CD4-positive, alpha-beta T cell (primary cell): ENCODE data around the gene LURAP1L. TPM values are rescaled to one million over a fixed set of nuclear protein-coding genes. Genes with fewer than 3 reads are reported as not detected.

Experiments used
- ATAC-seq: fragments of 200-7000 bp; cut with Tn5 transposase; one replicate; pipeline ENCODE4 v1.10.0; 2022; ENCODE audit warnings: mild to moderate bottlenecking; ENCODE audit not compliant: poor library complexity
- CTCF ChIA-PET: fragments of 350-600 bp; sonication (Branson Sonifier 250); formaldehyde crosslinking; loops from one replicate; lab custom pipeline; 2021; ENCODE audit warnings: antibody characterized with exemption, inconsistent platforms; lab: Charles Lee
- POLR2A ChIA-PET: fragments of 350-600 bp; sonication (Branson Sonifier 250); formaldehyde crosslinking; loops from one replicate; lab custom pipeline; 2021; ENCODE audit warnings: antibody characterized with exemption, inconsistent platforms; lab: Charles Lee
- DNase-seq, 14 experiments: peaks; one replicate each; pipeline ENCODE4 v3.0.0-alpha.2; 2013 to 2020; ENCODE audit warnings: mixed read lengths in 2 of 14
- H3K27ac ChIP-seq, 2 donors: one replicate each; pipeline versions ENCODE4 v1.5.1 to v1.7.0; 2013; ENCODE audit warnings: low read length in 2 of 2, low read depth in 1 of 2, mild to moderate bottlenecking in 1 of 2
- H3K27me3 ChIP-seq, 2 experiments: 1 replicate in 1 of 2; 2 replicates in 1 of 2; pipeline versions ENCODE4 v1.6.1 to v1.7.0; 2013; ENCODE audit warnings: low read length in 2 of 2, control low read depth in 1 of 2, mild to moderate bottlenecking in 1 of 2, moderate library complexity in 1 of 2; ENCODE audit not compliant: insufficient read depth in 2 of 2, control insufficient read depth in 1 of 2
- H3K36me3 ChIP-seq: one replicate; pipeline ENCODE4 v1.6.1; 2013; ENCODE audit warnings: low read length, control low read depth; ENCODE audit not compliant: insufficient read depth
- H3K4me1 ChIP-seq: one replicate; pipeline ENCODE4 v1.6.1; 2013; ENCODE audit warnings: low read length, control low read depth; ENCODE audit not compliant: insufficient read depth
- H3K4me3 ChIP-seq: one replicate; pipeline ENCODE4 v1.5.1; 2013; ENCODE audit warnings: mild to moderate bottlenecking, low read length, moderate library complexity
- H3K9me3 ChIP-seq, 2 experiments: 1 replicate in 1 of 2; 2 replicates in 1 of 2; pipeline versions ENCODE4 v1.6.1 to v1.7.0; 2013; ENCODE audit warnings: low read length in 2 of 2, mild to moderate bottlenecking in 2 of 2, control low read depth in 1 of 2, moderate library complexity in 1 of 2; ENCODE audit not compliant: control insufficient read depth in 1 of 2, insufficient read depth in 1 of 2
- H3K27ac Mint-ChIP-seq: one replicate; pipeline ENCODE4 v1.8.0; 2020; ENCODE audit warnings: mixed read lengths
- H3K27me3 Mint-ChIP-seq: one replicate; pipeline ENCODE4 v1.8.0; 2021; ENCODE audit warnings: mixed read lengths
- H3K36me3 Mint-ChIP-seq: one replicate; pipeline ENCODE4 v1.8.0; 2021; ENCODE audit warnings: low read depth, mixed read lengths
- H3K4me1 Mint-ChIP-seq: one replicate; pipeline ENCODE4 v1.8.0; 2021; ENCODE audit warnings: low read depth, mixed read lengths
- H3K4me3 Mint-ChIP-seq: one replicate; pipeline ENCODE4 v1.8.0; 2020; ENCODE audit warnings: mild to moderate bottlenecking, mixed read lengths
- H3K9me3 Mint-ChIP-seq: one replicate; pipeline ENCODE4 v1.8.0; 2020; ENCODE audit warnings: mixed read lengths
- CTCF ChIP-seq: fragments of 200-600 bp; IDR thresholded peaks from one replicate; pipeline ENCODE4 v1.8.0; 2022; ENCODE audit warnings: antibody characterized with exemption, mild to moderate bottlenecking
- intact Hi-C, 2 experiments: fragments of 100-400 bp; cut with DNase I in 1 of 2; cut with micrococcal nuclease in 1 of 2; formaldehyde crosslinking; loops; one replicate each; pipeline versions ENCODE4 v1.15.1 to v1.9.0; 2023 to 2025; cut with DNase I, micrococcal nuclease
- total RNA-seq, 174 experiments: library from RNA in 2 of 174; stranded (reverse) in 2 of 174; gene quantifications; one replicate each; pipeline ENCODE4 v1.2.3 and lab custom pipeline; 2021 to 2026

Gene LURAP1L
- total RNA-seq, 2 experiments from 2014 or later: not detected

GRCh38 chr9:12849486-12850003, 74.7 kb downstream of the LURAP1L start:
- H3K27me3 Mint-ChIP-seq: no peaks in the 10 kb centered on the region
- peaks cover 6% of the 10 kb centered on the region for H3K9me3 Mint-ChIP-seq
- ChIA-PET CTCF (no interaction called here), POLR2A (no interaction called here)
- H3K4me1 Mint-ChIP-seq: no peaks in the 10 kb centered on the region
- H3K27ac Mint-ChIP-seq: no peak overlapping the region
- no peaks in the 10 kb centered on the region for H3K36me3 ChIP-seq
- ATAC-seq (no peak), DNase-seq (no peak)
- H3K4me3 Mint-ChIP-seq: no peak overlapping the region
- H3K4me3 ChIP-seq: no peak overlapping the region
- H3K9me3 ChIP-seq: no peaks in the 10 kb centered on the region
- H3K27me3 ChIP-seq: no peaks in the 10 kb centered on the region
- no peaks in the 10 kb centered on the region for H3K4me1 ChIP-seq
- no peak for TF ChIP-seq CTCF
- no peak overlapping the region for H3K27ac ChIP-seq
- intact Hi-C loops: no loop called here
- no peaks in the 10 kb centered on the region for H3K36me3 Mint-ChIP-seq

GRCh38 chr9:12851341-12852090, 76.7 kb downstream of the LURAP1L start:
- Mint-ChIP-seq H3K36me3 (no peaks in the 10 kb centered on the region), H3K9me3 (peaks cover 8% of the 10 kb centered on the region), H3K27ac (no peak overlapping the region), H3K27me3 (no peaks in the 10 kb centered on the region), H3K4me3 (no peak overlapping the region), H3K4me1 (no peaks in the 10 kb centered on the region)
- no peaks in the 10 kb centered on the region for H3K36me3 ChIP-seq
- no peaks in the 10 kb centered on the region for H3K4me1 ChIP-seq
- no peaks in the 10 kb centered on the region for H3K9me3 ChIP-seq
- intact Hi-C loops: no loop called here
- H3K27ac ChIP-seq: no peak overlapping the region
- ChIA-PET CTCF (no interaction called here), POLR2A (no interaction called here)
- H3K27me3 ChIP-seq: no peaks in the 10 kb centered on the region
- TF ChIP-seq CTCF: no peak
- no peak for ATAC-seq
- DNase-seq: no peak
- H3K4me3 ChIP-seq: no peak overlapping the region

- H3K27ac ChIP-seq: no peak overlapping the region
- H3K36me3 Mint-ChIP-seq: no peaks in the 10 kb centered on the region
- H3K27ac Mint-ChIP-seq: no peak overlapping the region
These were observed 78.2 kb downstream of the LURAP1L start for GRCh38 chr9:12853051-12853450.

More at GRCh38 chr9:12853051-12853450, 78.2 kb downstream of the LURAP1L start:
- Histone ChIP-seq H3K9me3 (peaks cover 0 to 3% of the 10 kb centered on the region in 2 experiments), H3K27me3 (no peaks in the 10 kb centered on the region), H3K4me1 (no peaks in the 10 kb centered on the region), H3K36me3 (no peaks in the 10 kb centered on the region), H3K4me3 (no peak overlapping the region)
- intact Hi-C loops: no loop called here
- TF ChIP-seq CTCF: no peak
- Mint-ChIP-seq H3K4me3 (no peak overlapping the region), H3K9me3 (peaks cover 9% of the 10 kb centered on the region), H3K27me3 (no peaks in the 10 kb centered on the region), H3K4me1 (no peaks in the 10 kb centered on the region)
- ATAC-seq (no peak), DNase-seq (no peak)
- POLR2A ChIA-PET: no interaction called here
- CTCF ChIA-PET: no interaction called here
